ENCODE measurements around the gene SPON1. TPM values are rescaled to one million over a fixed set of nuclear protein-coding genes. Genes with fewer than 3 reads are reported as not detected.

SPON1 gene
- total and polyA plus RNA-seq, 2 of the 8 experiments (the other 6 are each of a cell fraction or from before 2014, with no cell fraction given): 1.5 to 5.4 TPM

DNA sequence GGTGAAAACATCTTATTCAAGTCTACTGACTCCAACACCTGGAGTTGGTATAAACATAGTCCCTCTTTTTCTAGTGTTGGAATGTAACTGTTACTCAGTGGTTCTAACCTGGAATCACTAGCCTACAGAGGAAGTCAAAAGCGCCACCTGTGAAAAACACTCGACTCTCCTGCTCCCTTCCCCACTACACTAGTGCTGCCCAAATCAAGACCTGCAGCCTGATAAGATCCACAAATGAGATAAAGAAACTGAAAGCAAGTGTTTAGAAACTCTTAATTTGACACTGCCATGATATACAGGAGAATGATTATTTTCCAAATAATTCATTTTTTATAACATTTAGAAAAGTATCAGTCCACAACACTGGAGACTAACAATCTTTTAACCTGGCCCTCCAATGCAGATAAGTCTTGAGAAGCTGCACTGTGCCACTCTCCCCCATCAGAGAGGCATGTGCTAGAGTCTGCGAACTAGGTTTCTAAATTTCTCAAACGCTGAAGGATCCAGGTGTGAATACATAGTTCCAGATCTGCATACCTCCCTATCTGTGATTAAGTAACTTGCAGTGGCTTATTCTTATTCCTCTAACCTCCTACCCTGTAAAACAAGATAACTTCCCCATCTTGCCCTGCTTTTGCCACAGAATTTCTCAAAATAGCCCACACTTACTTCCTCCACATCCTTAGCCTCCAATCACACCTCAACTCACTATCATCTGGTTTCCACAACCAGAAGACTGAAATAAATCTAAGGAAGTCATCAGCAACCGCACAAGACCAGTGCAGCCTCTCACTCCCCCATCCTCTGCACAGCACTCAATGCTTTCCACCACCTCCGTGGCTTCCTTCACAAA lies 308.4 kb downstream of the SPON1 start:
- no peak overlapping the region for H3K27ac ChIP-seq (ENCODE audit: low read depth, low read length)
- POLR2A ChIA-PET (ENCODE audit: partially characterized antibody): no interaction called here
- H3K4ac ChIP-seq (replicated peaks; ENCODE audit: insufficient read length, low read depth, low read length): no peak overlapping the region

More for the DNA sequence above, 308.4 kb downstream of the SPON1 start:
- Histone ChIP-seq H4K91ac (replicated peaks; ENCODE audit: insufficient read length, low read length) (no peak overlapping the region), H2BK12ac (ENCODE audit: low read depth, low read length) (no peak overlapping the region), H3K79me2 (ENCODE audit: control insufficient read depth in 1 of 2, insufficient read depth in 2 of 2, low read length in 2 of 2) (no peaks in the 10 kb centered on the region), H4K8ac (ENCODE audit: extremely low read depth, insufficient read depth, low read length) (no peak overlapping the region), H2BK5ac (ENCODE audit: low read depth, low read length) (no peak overlapping the region), H3K4me3 (ENCODE audit: extremely low read depth in 1 of 4, insufficient read depth in 2 of 4, low read depth in 3 of 4, low read length in 4 of 4) (no peak overlapping the region), H3K18ac (ENCODE audit: extremely low read depth, low read length) (no peak overlapping the region), H4K20me1 (replicated peaks in 1 of 2; ENCODE audit: control insufficient read depth in 1 of 2, insufficient read depth in 2 of 2, low read length in 2 of 2) (peaks cover 1 to 4% of the 10 kb centered on the region in 2 experiments), H2AFZ (ENCODE audit: low read length) (no peak overlapping the region), H3K4me2 (ENCODE audit: insufficient read depth in 1 of 2, low read depth in 2 of 2, low read length in 2 of 2) (no peak overlapping the region), H3K9me3 (ENCODE audit: insufficient read depth in 2 of 2, low read depth in 1 of 2, low read length in 1 of 2) (peaks cover 0 to under 1% of the 10 kb centered on the region in 2 experiments; a peak in 1 of 4 replicates), H3K23ac (ENCODE audit: insufficient read length) (no peak overlapping the region), H2BK20ac (ENCODE audit: low read length) (no peak overlapping the region), H2BK120ac (replicated peaks; ENCODE audit: low read depth, low read length) (no peak overlapping the region), H3K36me3 (ENCODE audit: control insufficient read depth in 2 of 4, insufficient read depth in 4 of 4, low read length in 3 of 4) (peaks cover 0 to 26% (median 8%) of the 10 kb centered on the region in 4 experiments; a peak in 6 of 8 replicates), H3K4me1 (replicated peaks in 1 of 4; ENCODE audit: control insufficient read depth in 3 of 4, insufficient read depth in 4 of 4, low read length in 3 of 4) (no peaks in the 10 kb centered on the region; a peak in 1 of 7 replicates), H4K5ac (ENCODE audit: insufficient read length, low read depth, low read length) (no peak overlapping the region), H3K56ac (replicated peaks; ENCODE audit: insufficient read length, low read depth, low read length) (no peak overlapping the region), H3K79me1 (ENCODE audit: low read depth, low read length) (no peaks in the 10 kb centered on the region; the same call in 1 of the 2 replicates), H3K9ac (replicated peaks in 1 of 4; ENCODE audit: extremely low read depth in 1 of 4, low read depth in 3 of 4, low read length in 3 of 4) (no peak overlapping the region), H3K23me2 (ENCODE audit: low read depth, low read length) (no peaks in the 10 kb centered on the region), H3K14ac (ENCODE audit: insufficient read length) (no peak overlapping the region), H2AK5ac (ENCODE audit: low read depth, low read length) (no peak overlapping the region), H2BK15ac (ENCODE audit: low read length) (no peak overlapping the region), H3K27me3 (replicated peaks in 1 of 4; ENCODE audit: control insufficient read depth in 3 of 4, extremely low read depth in 1 of 4, insufficient read depth in 3 of 4, low read length in 3 of 4) (no peaks in the 10 kb centered on the region)
- 77% methylated on average over 6 of the region's 6 CpGs; no CpG with 5 or more reads in 1 of the 2 experiments for WGBS, 2 experiments (ENCODE audit: extremely low coverage in 1 of 2, insufficient coverage in 1 of 2, insufficient read length in 1 of 2, insufficient replicate concordance in 2 of 2, low coverage in 1 of 2, low lambda C conversion rate in 2 of 2, missing lambda C conversion rate in 1 of 2)
- no peak for DNase-seq (ENCODE audit: low read depth in 1 of 2, low spot score in 2 of 2)
- CTCF ChIA-PET (ENCODE audit: partially characterized antibody): interaction anchor here (1.2 kb wide), 1 partner anchor 142 kb away, joined by 4 read pairs; no protein-coding TSS in a partner anchor
- TF ChIP-seq, protein P1, sequence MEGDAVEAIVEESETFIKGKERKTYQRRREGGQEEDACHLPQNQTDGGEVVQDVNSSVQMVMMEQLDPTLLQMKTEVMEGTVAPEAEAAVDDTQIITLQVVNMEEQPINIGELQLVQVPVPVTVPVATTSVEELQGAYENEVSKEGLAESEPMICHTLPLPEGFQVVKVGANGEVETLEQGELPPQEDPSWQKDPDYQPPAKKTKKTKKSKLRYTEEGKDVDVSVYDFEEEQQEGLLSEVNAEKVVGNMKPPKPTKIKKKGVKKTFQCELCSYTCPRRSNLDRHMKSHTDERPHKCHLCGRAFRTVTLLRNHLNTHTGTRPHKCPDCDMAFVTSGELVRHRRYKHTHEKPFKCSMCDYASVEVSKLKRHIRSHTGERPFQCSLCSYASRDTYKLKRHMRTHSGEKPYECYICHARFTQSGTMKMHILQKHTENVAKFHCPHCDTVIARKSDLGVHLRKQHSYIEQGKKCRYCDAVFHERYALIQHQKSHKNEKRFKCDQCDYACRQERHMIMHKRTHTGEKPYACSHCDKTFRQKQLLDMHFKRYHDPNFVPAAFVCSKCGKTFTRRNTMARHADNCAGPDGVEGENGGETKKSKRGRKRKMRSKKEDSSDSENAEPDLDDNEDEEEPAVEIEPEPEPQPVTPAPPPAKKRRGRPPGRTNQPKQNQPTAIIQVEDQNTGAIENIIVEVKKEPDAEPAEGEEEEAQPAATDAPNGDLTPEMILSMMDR (IDR thresholded peaks at IDR 0.05; ENCODE audit: control extremely low read depth in 1 of 3, insufficient read depth in 1 of 3, low read depth in 1 of 3, low read length in 3 of 3): no peak
- TF ChIP-seq ZNF274 (IDR thresholded peaks at IDR 0.05; ENCODE audit: borderline replicate concordance, extremely low read depth, low read length): no peak
- no peak for TF ChIP-seq CTBP2 (IDR thresholded peaks at IDR 0.05; ENCODE audit: borderline replicate concordance, insufficient read depth, insufficient read length, low read length)
- TF ChIP-seq FOSL1 (IDR thresholded peaks at IDR 0.05; ENCODE audit: insufficient read depth, low read depth, low read length): no peak
- TF ChIP-seq CBX5 (IDR thresholded peaks at IDR 0.05; ENCODE audit: low read depth, low read length): no peak
- no peak for TF ChIP-seq YY1 (IDR thresholded peaks at IDR 0.05; ENCODE audit: low read depth, low read length)
- no peak for TF ChIP-seq GABPA (IDR thresholded peaks at IDR 0.05; ENCODE audit: borderline replicate concordance, insufficient read depth, low read length)
- no peak for TF ChIP-seq SUZ12 (IDR thresholded peaks at IDR 0.05; ENCODE audit: low read length)
- TF ChIP-seq CHD2 (IDR thresholded peaks at IDR 0.05; ENCODE audit: low read length): no peak
- FAIRE-seq: no peak
